Right ventricle myocardium inferior (tissue), 1 donor: ENCODE results near the gene TXNRD2. TPM values are rescaled to one million over a fixed set of nuclear protein-coding genes. Genes with fewer than 3 reads are reported as not detected.
"Not testable (repeated sequence)": the region's sequence is repeated elsewhere in the genome, so short reads cannot be mapped to it uniquely, and the experiment has no call there.

ENCODE experiments used
- ATAC-seq: fragments of 200-7000 bp; cut with Tn5 transposase; one replicate; pipeline ENCODE4 v1.9.1; 2020; ENCODE audit warnings: mild to moderate bottlenecking, moderate library complexity
- DNase-seq: peaks from one replicate; pipeline ENCODE4 v3.0.0; 2021; ENCODE audit errors: missing footprints
- intact Hi-C: fragments of 100-400 bp; cut with DNase I; formaldehyde crosslinking; loops from one replicate; pipeline ENCODE4 v1.11.0; 2022
- microRNA-seq: library from miRNA; unstranded; fragments of <30 nt; microRNA quantifications from one replicate; pipeline ENCODE4 v1.2.0, GENCODE V29; 2020
- total RNA-seq: library from RNA; stranded (reverse); fragmentation: NEBNext Ultra II Directional; extraction: Animal tissue kit (Norgen Biotek cat#: 25700); gene quantifications from one replicate; pipeline ENCODE4 v1.2.1, GENCODE V29; 2021
- donor health status: DM: no; HTN: yes; CAD: no; lungs with severe emphysema.

The TXNRD2 gene
- total RNA-seq, 1 donor from 2014 or later: 40.9 TPM

DNA sequence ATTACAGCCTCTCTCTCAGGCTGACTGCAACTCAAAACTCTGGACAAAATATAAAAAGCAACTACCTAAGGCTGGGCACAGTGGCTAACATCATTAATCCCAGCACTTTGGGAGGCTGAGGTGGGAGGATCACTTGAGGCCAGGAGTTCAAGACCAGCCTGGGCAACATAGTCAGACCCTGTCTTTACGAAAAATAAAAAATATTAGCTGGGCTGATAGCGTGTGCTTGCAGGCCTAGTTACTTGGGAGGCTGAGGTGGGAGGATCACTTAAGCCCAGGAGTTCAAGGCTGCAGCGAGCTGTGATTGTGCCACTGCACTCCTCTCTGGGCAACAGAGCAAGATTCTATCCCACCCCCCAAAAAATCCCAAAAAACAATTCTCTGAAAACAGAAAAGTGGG is 109.6 kb downstream of the TXNRD2 start:
- ATAC-seq, intact Hi-C loops, DNase-seq: not testable (repeated sequence)

DNA sequence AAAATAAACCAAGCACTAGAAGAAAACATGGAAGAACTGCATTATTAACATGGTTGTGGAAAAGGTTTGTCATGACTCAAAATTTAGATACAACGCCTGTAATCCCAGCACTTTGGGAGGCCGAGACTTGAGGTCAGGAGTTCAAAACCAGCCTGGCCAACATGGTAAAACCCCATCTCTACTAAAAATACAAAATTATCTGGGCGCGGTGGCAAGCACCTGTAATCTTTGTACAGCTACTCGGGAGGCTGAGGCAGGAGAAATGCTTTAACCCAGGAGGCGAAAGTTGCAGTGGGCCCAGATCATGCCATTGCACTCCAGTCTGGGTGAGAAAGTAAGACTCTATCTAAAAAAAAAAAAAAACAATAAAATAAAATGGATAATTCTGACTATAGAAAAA is 110.6 kb downstream of the TXNRD2 start:
- no peak for DNase-seq
- ATAC-seq: no peak
- intact Hi-C loops: no loop called here

DNA sequence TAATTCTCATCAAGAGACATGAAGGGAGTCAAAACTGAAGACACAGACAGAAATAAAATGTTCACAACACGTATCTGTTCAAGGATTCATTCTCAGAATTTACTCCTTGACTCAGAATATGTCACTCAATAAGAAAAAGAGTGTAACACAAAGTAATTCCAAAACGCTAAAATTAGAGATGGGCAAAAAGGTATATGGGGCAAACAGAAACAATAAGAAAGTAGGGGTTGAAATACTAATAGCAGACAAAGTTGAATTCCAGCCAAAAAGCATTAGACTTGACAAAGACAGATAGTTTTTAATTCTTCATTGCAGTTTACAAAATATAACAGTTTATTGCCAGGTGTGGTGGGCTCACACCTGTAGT is 113.6 kb downstream of the TXNRD2 start:
- intact Hi-C loops: no loop called here
- ATAC-seq (no peak), DNase-seq (no peak)

DNA sequence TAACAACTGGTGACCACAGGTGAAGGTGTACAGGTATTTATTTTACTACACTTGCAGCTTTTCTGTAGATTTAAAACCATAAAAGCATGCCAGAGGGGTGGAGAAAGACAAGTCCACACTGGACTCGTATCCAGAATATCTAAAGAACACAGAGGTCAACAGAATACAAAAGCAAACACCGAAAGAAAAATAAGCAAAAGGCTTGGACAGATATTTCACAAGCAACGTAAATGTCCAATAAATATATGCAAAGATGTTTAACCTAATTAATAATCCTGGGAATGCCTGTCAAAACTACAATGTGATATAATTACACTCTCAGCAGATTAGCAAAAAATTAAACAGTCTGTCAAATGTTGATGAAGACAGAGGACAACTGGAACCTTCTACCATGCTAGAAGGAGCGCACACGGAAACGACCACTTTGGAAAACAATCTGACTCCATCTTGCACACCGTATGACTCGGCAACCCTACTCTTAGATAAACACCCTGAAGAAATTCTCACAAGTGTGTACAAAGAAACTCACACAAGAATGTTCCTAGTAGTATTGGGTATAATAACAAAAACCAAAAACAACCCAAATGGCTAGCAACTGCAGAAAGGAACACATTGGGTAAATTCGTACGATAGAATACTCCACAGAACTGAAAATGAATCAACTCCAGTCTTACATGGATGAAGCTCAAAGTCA is 114.1 kb downstream of the TXNRD2 start:
- DNase-seq: no peak
- intact Hi-C loops: no loop called here
- no peak for ATAC-seq

DNA sequence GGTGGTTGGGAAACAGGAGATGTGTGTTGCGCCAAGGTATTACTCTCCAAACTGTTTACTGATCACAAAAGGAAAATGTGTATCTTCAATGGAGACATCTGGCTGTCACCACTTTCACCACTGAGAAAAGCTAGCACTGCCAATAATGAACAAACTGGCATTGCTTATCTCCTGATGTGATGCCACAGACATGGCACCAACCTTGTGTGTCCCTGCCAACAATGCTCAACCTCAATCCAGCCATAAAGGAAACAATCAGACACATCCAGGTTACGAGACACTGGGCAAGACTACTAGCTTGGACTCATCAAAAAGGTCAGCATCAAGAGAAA is 115.0 kb downstream of the TXNRD2 start:
- no peak for ATAC-seq
- no peak for DNase-seq
- intact Hi-C loops: no loop called here

DNA sequence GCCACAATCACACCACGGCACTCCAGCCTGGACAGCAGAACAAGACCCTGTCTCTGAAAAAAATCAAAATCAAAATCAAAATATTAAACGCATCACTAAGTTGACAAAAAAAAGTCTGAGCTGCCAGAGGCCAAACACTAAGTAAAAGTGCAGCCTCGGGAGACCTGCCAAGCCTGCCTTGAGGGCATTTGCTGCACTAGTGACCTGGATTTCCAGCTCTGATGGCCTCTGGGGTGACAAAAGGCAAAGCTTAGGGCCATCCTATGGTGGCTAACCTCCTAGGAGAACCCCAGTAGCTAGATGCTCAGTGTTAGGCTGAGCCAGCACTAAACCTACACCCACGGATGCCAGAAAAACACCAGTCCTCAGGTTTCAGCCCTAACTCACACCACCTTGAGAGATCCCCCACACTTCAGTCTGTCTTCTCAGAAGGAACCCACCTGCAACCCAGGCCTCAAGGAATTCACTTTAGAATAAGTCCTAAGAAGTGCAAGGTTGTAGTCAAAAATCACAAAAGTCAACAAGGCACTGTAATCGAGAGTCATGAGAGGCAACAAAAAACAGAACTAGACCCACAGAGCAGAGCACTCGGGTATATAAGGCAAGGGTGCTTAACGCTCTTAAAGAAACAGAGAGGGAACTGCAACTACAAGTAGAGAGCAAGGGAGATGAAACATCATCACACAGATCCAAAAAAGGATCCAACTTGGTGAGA is 115.6 kb downstream of the TXNRD2 start:
- intact Hi-C loops: no loop called here
- DNase-seq (no peak), ATAC-seq (no peak)

Small RNA genes lying within 50 kb of the gene (microRNA-seq; reads per million reads assigned to microRNA genes)
- gene MIR4761: not detected

Other genes with a start within 250 kb of the TXNRD2 start
- gene SEPTIN5, start 227.3 kb downstream of the TXNRD2 start, total RNA-seq: 120 TPM
- gene GP1BB, start 218.3 kb downstream of the TXNRD2 start, total RNA-seq: not detected
- gene TBX1, start 181.0 kb downstream of the TXNRD2 start, total RNA-seq: 3.6 TPM
- gene GNB1L, start 86.9 kb downstream of the TXNRD2 start, total RNA-seq: 1.9 TPM
- gene RTL10, start 86.9 kb downstream of the TXNRD2 start, total RNA-seq: 8.5 TPM
- 104 TPM for gene COMT, start within 50 bp of the TXNRD2 start, total RNA-seq
- gene ARVCF, start 75.0 kb upstream of the TXNRD2 start, total RNA-seq: 30.5 TPM
- gene TANGO2, start 79.3 kb upstream of the TXNRD2 start, total RNA-seq: 54.6 TPM
- 18.0 TPM for gene DGCR8, start 138.4 kb upstream of the TXNRD2 start, total RNA-seq
- gene RANBP1, start 174.3 kb upstream of the TXNRD2 start, total RNA-seq: 42.7 TPM
- gene TRMT2A, start 175.4 kb upstream of the TXNRD2 start, total RNA-seq: 24.5 TPM
- gene ZDHHC8, start 190.0 kb upstream of the TXNRD2 start, total RNA-seq: 44.4 TPM
- gene CCDC188, start 209.2 kb upstream of the TXNRD2 start, total RNA-seq: 0.32 TPM